ENCODE data around the gene OR11L1. TPM values are rescaled to one million over a fixed set of nuclear protein-coding genes. Genes with fewer than 3 reads are reported as not detected.

OR11L1 gene, protein sequence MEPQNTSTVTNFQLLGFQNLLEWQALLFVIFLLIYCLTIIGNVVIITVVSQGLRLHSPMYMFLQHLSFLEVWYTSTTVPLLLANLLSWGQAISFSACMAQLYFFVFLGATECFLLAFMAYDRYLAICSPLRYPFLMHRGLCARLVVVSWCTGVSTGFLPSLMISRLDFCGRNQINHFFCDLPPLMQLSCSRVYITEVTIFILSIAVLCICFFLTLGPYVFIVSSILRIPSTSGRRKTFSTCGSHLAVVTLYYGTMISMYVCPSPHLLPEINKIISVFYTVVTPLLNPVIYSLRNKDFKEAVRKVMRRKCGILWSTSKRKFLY
- not detected for total RNA-seq

DNA sequence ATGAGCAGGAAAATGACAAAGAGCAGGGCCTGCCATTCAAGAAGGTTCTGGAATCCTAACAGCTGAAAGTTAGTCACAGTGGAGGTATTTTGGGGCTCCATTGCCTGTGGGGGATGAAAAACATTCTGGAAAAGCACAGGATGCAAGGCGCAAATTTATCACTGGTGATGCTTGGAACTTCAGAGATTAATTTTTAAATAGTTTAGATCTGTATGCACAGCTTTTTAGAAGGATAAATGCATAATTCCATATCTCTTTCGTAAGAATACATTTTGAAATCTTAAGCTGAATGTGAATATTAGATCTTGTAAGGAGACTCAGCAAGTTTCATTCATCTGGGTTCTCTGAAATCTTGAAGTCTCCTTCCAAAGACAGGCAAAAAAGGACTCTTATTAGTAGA lies at the start of gene OR11L1:
TSS of gene OR11L1 (minus strand) at position 101 of the 400 bp plus-strand sequence. CDS start at position 101, 0 bp downstream.
- DNase-seq: no peak
- Mint-ChIP-seq H3K4me3 (no peak within 1 kb of the TSS), H3K36me3 (no peaks in the 10 kb centered on the region), H3K9me3 (no peaks in the 10 kb centered on the region), H3K27me3 (peaks cover 3% of the 10 kb centered on the region), H3K27ac (no peak within 1 kb of the TSS), H3K4me1 (peaks cover 3% of the 10 kb centered on the region)

DNA sequence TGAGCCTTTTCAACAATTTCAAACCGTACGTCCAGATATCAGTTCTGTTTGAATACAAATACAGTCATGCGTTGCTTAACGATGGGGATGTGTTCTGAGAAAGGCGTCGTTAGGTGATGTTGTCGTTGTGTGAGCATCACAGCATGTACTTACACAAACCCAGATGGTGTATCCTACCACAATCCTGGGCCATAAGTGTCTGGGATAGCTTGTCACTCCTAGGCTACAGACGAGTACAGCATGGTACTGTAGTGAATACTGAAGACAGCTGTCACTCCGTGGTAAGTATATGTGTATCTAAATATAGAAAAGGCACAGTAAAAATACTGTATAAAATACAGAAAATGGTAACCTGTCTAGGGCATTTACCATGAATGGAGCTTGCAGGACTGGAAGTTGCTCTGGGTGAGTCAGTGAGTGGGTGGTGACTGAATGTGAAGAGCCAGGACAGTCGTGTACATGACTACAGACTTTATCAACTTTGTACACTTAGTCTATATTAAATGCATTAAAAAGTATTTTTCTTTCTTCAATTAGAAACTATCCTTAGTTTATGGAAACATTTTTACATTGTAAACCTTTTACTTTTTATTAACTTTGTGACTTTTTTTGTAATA lies 43.2 kb upstream of the OR11L1 start:
- Mint-ChIP-seq H3K4me3 (no peak overlapping the region), H3K36me3 (no peaks in the 10 kb centered on the region), H3K9me3 (no peaks in the 10 kb centered on the region), H3K4me1 (peaks cover 2% of the 10 kb centered on the region), H3K27me3 (no peaks in the 10 kb centered on the region), H3K27ac (no peak overlapping the region)
- DNase-seq: no peak

DNA sequence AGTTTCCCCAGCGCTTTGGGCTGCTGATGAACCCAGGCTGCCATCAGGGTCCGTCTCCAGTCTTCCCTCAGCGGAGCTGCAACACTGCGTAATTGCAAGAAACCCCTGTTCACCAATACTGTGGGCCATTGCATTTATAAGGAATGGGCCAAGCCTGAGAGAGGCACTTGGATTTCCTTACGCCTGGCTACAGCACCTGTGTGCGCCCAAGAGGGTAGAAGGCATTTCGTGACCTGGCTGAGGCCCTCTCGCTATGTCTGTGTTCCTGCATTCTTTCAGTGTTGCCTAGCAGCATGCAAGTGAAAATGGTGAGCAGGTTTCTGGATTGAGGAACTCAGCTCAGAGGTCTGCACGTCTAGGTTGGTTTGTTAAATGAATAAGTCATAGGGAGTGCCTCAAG lies 41.6 kb upstream of the OR11L1 start:
- H3K4me1 Mint-ChIP-seq: peaks cover 2% of the 10 kb centered on the region
- no peak overlapping the region for H3K27ac Mint-ChIP-seq

DNA sequence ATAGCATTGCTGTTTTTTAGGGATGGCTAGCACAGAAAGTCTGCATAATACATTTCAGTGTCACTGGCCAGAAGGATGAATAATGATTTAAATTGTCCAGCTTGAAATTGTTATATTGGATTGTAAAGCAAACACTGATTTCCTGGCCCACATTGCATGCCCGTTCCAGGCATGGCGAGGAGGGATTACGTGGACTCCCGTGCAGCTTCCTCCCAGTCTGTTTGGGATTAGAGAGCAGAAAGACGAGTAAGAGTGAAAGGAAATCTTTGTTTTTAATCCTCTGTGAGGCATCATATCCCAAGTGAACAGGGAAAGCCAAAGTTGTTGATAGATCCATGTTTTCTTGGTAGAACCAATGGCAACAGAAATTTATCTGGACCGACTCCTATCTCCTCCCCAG lies 23.7 kb upstream of the OR11L1 start:
- Mint-ChIP-seq H3K4me1 (no peaks in the 10 kb centered on the region), H3K27me3 (peaks cover 20% of the 10 kb centered on the region), H3K36me3 (no peaks in the 10 kb centered on the region), H3K9me3 (peaks cover 1% of the 10 kb centered on the region), H3K27ac (no peak overlapping the region), H3K4me3 (no peak overlapping the region)
- DNase-seq: no peak

More for the DNA sequence above, 41.6 kb upstream of the OR11L1 start:
- no peak for DNase-seq
- Mint-ChIP-seq H3K27me3 (peaks cover 2% of the 10 kb centered on the region), H3K9me3 (no peaks in the 10 kb centered on the region), H3K4me3 (no peak overlapping the region), H3K36me3 (no peaks in the 10 kb centered on the region)

DNA sequence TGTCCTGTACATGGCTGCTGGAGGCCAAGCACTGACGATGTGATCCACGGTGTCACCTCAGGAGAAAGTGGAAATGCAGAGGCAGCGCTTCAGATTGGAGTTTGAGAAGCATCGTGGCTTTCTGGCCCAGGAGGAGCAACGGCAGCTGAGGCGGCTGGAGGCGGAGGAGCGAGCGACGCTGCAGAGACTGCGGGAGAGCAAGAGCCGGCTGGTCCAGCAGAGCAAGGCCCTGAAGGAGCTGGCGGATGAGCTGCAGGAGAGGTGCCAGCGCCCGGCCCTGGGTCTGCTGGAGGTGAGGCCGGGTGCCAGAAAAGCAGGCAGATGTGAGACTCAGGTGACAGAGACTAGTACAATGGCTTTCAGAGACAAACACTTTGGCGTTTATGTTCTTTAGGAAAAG lies 22.9 kb upstream of the OR11L1 start:
- Mint-ChIP-seq H3K36me3 (no peaks in the 10 kb centered on the region), H3K27me3 (peaks cover 24% of the 10 kb centered on the region), H3K9me3 (peaks cover under 1% of the 10 kb centered on the region), H3K4me3 (no peak overlapping the region), H3K4me1 (no peaks in the 10 kb centered on the region), H3K27ac (no peak overlapping the region)
- DNase-seq: no peak

DNA sequence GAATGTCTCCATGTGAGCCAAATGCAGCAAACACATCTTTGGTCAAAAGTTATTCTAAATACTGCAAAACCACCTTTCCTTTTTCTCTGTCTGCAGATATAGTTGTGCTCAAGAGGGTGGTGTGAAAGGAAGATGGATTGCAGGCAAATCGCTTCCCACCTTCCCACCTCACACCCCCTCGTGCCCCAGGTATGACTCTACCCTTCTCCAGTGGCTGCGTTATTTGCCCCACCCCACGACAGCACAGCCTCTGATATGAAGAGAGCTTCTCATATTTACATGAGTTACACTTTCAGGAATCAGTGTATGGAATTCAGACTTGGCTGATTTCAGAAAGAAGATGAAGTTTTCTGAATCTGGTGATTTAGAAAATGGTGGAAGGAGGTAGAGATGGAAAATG lies 21.1 kb upstream of the OR11L1 start:
- H3K36me3 Mint-ChIP-seq: no peaks in the 10 kb centered on the region
- H3K27me3 Mint-ChIP-seq: peaks cover 39% of the 10 kb centered on the region
- no peaks in the 10 kb centered on the region for H3K9me3 Mint-ChIP-seq

DNA sequence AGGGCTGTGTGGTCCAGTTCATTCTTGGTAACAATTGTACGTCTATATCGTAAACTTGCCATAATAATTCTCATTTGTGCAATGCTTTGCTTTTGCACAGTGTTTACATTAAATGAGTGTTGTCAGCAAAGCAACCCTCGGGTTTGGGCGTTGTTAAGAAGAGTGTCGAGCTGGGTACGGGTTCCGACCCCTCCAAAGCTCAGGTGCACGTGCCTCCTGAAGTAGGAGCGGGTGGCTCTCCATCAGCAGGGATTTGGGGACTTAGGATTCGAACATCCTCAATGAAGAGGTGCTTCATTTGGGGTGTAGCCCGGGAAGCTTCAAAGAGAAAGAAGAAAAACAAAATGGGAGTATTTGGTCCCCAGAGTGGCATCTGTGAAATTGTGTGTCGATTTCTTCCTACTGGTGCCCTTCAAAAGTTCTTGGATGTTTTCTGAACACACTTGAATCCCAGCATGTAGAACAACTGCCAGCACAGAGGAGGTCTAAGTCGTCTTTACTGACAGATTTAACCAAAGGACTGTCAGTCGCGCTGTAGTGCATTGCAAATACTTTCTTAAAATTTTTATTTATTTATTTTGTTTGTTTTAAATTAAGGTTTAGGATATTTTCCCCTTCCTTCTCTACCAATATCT lies 16.4 kb upstream of the OR11L1 start:
- DNase-seq: no peak
- H3K27ac Mint-ChIP-seq: no peak overlapping the region
- H3K36me3 Mint-ChIP-seq: peaks cover 1% of the 10 kb centered on the region
- peaks cover 6% of the 10 kb centered on the region for H3K4me1 Mint-ChIP-seq
- no peaks in the 10 kb centered on the region for H3K9me3 Mint-ChIP-seq
- H3K4me3 Mint-ChIP-seq: peak overlapping the region; percentile 67
- peaks cover 64% of the 10 kb centered on the region for H3K27me3 Mint-ChIP-seq

More for the DNA sequence above, 21.1 kb upstream of the OR11L1 start:
- Mint-ChIP-seq H3K27ac (no peak overlapping the region), H3K4me3 (no peak overlapping the region), H3K4me1 (peaks cover 5% of the 10 kb centered on the region)
- no peak for DNase-seq

DNA sequence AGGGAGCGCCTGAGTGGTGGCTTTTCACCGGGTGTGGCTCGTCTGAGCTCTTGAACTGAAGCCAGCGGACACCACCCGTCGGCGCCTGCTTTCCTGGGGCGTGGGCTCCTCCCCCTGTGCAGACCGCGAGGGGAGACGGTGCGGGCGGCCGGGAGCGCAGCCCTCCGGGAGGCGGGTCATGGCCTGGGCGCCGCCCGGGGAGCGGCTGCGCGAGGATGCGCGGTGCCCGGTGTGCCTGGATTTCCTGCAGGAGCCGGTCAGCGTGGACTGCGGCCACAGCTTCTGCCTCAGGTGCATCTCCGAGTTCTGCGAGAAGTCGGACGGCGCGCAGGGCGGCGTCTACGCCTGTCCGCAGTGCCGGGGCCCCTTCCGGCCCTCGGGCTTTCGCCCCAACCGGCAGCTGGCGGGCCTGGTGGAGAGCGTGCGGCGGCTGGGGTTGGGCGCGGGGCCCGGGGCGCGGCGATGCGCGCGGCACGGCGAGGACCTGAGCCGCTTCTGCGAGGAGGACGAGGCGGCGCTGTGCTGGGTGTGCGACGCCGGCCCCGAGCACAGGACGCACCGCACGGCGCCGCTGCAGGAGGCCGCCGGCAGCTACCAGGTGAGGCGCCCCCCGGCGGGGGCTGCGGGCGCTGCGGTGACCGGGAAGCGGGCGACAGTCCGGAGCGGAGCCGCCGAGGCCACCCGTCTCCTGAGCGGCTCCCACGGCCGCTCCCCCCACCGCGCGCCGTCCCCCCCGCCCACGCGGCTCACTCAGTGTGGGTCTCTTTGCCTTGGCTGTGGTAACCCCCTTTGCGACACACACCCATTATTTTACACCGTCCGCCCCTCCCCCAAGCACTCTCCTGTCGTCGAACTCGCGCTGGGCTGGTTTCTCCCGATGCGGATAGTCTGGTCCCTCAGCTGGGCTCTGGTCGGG lies 15.6 kb upstream of the OR11L1 start, which contains the start of gene TRIM58:
TSS of gene TRIM58 (plus strand) at position 119 of the 916 bp plus-strand sequence. CDS start at position 179, 60 bp downstream.
- peak within 1 kb of the TSS; percentile 67 for H3K4me3 Mint-ChIP-seq
- H3K9me3 Mint-ChIP-seq: no peaks in the 10 kb centered on the region
- peak; percentile 53 for DNase-seq
- H3K4me1 Mint-ChIP-seq: peaks cover 6% of the 10 kb centered on the region
- peaks cover 1% of the 10 kb centered on the region for H3K36me3 Mint-ChIP-seq
- peaks cover 64% of the 10 kb centered on the region for H3K27me3 Mint-ChIP-seq
- no peak within 1 kb of the TSS for H3K27ac Mint-ChIP-seq

DNA sequence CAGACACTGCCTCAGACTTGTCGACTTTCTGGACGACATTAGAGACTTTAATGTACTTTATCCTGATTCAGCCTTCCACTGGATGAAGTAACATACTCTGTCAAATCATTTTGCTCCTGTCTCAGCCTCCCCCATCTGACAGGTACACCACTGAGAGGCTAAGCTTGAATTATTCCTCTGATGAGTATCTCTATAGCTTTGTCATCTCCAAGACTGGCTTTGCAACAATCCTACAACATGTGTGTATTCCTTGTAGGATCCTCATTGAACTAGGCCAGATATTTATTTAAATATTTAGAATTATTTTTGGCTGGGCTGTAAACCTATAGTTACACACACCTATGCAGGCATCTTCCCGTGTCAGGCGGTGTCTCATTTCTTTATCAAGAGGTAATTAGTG lies 14.2 kb upstream of the OR11L1 start:
- DNase-seq: no peak
- Mint-ChIP-seq H3K9me3 (no peaks in the 10 kb centered on the region), H3K27me3 (peaks cover 56% of the 10 kb centered on the region), H3K27ac (no peak overlapping the region), H3K4me1 (peaks cover 6% of the 10 kb centered on the region), H3K36me3 (peaks cover 1% of the 10 kb centered on the region), H3K4me3 (no peak overlapping the region)

DNA sequence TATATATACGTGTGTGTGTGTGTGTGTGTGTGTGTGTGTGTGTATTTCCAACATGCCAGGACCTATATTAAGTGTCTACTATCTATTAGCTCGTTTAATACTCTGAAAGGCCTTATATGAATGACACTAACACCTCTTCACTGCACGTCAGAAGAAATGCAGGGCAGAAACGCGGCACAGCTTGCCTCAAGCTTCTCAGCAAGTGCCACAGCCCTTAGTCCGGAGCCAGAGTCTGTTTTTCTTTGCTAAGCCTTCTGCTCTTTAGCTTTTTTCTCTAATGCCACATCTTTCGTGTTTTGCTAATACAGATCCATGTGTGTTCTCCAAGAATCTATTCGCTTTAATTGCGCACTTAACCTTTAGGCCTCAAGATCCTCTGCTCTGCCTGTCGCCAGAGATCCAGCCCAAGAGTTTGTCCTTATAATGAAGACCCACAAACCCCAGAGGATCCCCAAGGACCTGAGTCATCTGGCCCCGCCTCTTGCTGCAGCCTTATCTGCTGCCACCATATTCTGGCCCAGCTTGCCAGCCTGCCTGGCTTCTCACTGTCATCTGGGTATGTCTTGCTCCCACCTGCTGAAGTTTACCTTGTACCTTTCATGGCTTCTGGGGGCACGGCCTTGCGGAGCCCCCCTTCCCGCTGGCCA lies 13.3 kb upstream of the OR11L1 start:
- H3K4me3 Mint-ChIP-seq: no peak overlapping the region
- peaks cover 1% of the 10 kb centered on the region for H3K36me3 Mint-ChIP-seq
- H3K9me3 Mint-ChIP-seq: no peaks in the 10 kb centered on the region
- peaks cover 47% of the 10 kb centered on the region for H3K27me3 Mint-ChIP-seq
- no peak for DNase-seq
- H3K4me1 Mint-ChIP-seq: peaks cover 6% of the 10 kb centered on the region
- H3K27ac Mint-ChIP-seq: no peak overlapping the region

DNA sequence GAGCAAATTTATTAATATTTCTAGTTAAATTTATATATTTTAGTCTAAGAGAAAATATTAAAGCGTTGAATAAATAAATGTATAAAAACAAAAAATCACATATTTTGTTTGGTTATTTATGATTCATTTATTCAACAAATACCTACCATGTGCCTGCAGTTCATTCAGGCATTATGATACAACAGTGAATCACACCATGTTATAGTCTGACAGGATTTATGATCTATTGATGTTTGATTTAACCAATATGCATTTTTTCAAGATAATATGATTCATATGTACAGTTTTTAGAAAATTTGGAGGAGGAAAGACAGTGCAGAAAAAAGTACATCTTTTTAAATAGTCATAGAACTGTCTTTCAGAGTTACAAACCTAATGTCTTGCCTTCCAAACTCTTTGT lies 7.9 kb upstream of the OR11L1 start:
- Mint-ChIP-seq H3K4me3 (no peak overlapping the region), H3K9me3 (no peaks in the 10 kb centered on the region), H3K27ac (no peak overlapping the region)

DNA sequence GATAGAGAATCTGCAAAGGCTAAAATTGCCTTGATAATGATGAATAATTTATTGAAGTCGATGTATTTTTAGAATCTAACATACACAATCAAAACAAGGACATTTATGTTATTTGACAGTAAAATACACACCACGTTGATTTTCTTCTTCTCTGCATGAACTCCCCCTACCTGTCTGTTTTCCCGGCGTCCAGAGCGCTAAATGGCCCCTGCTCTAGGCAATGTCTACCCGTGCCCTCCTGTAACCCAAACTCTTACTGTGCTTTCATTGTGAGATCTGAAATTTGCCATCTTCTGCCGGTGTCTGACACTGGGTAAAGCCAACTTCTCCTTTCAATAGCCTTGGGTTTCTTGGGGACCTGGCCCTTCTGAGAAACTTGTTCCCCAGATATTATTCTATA lies 6.7 kb upstream of the OR11L1 start:
- H3K9me3 Mint-ChIP-seq: no peaks in the 10 kb centered on the region
- H3K36me3 Mint-ChIP-seq: no peaks in the 10 kb centered on the region
- H3K4me3 Mint-ChIP-seq: no peak overlapping the region
- H3K27me3 Mint-ChIP-seq: no peaks in the 10 kb centered on the region
- no peaks in the 10 kb centered on the region for H3K4me1 Mint-ChIP-seq
- no peak overlapping the region for H3K27ac Mint-ChIP-seq
- no peak for DNase-seq

More for the DNA sequence above, 7.9 kb upstream of the OR11L1 start:
- H3K27me3 Mint-ChIP-seq: peaks cover 6% of the 10 kb centered on the region
- DNase-seq: no peak
- no peaks in the 10 kb centered on the region for H3K4me1 Mint-ChIP-seq
- H3K36me3 Mint-ChIP-seq: no peaks in the 10 kb centered on the region

DNA sequence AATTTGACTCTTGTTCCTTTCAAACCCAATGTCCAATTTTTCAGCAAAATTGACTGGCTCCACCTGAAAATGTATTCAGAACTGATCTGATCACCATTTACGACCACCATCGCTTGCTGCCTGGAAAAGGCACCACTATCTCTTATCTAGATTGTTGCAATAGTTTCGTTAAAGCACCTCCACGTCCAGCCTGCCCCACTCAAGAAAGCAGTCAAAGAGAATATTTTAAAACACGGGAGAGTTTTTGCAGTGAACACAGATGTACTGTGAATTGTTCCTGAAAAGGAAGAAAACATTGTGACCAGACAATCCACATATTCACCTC lies 4.0 kb upstream of the OR11L1 start:
- no peaks in the 10 kb centered on the region for H3K9me3 Mint-ChIP-seq
- H3K4me1 Mint-ChIP-seq: peaks cover 3% of the 10 kb centered on the region
- no peak overlapping the region for H3K27ac Mint-ChIP-seq
- DNase-seq: no peak
- no peaks in the 10 kb centered on the region for H3K27me3 Mint-ChIP-seq
- no peaks in the 10 kb centered on the region for H3K36me3 Mint-ChIP-seq
- no peak overlapping the region for H3K4me3 Mint-ChIP-seq

DNA sequence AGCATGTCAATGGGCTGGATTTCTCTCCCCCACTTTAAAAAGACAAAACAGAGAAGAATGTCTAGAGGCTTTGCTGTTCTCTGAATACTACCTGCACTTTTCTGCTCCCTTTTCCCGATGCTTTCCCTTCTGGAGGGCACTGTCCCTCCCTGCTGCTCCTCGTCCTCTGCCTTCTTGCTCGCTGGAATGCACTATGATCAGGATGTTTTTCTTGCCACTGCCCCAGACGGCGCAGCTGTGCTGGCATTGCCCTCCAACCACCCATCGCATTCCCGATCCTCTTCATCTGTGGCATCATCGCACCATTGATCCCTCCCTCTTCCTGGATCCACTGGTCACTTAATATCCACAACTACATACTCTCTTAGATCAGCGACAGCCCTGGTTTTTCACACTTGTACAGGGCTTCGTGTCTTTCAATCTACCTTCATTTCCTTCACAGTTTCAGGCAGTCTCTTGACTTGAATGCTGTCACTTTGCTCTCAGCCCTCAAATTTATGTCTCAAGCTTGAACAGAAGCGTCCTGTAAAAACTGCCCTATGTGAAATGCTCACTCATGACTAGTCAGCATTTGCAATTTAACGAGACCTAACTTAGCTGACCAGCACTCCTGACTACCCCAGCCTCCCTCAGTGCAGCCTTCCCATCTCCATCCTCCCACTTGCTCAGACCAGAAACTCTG lies 3.5 kb upstream of the OR11L1 start:
- Mint-ChIP-seq H3K4me3 (no peak overlapping the region), H3K27ac (no peak overlapping the region), H3K27me3 (no peaks in the 10 kb centered on the region), H3K36me3 (no peaks in the 10 kb centered on the region), H3K9me3 (no peaks in the 10 kb centered on the region), H3K4me1 (peaks cover 3% of the 10 kb centered on the region)
- no peak for DNase-seq
